ENCODE results near the gene AFF3. TPM values are rescaled to one million over a fixed set of nuclear protein-coding genes. Genes with fewer than 3 reads are reported as not detected.

AFF3 gene
- total and polyA plus RNA-seq, 2 donors (not counting 3 experiments of a cell fraction or from before 2014, with no cell fraction given) = 0.06 to 0.07 TPM

- H3K27me3 ChIP-seq (ENCODE audit: control insufficient read depth in 2 of 2, insufficient read depth in 2 of 2, low read length in 2 of 2) = peaks cover 0 to 3% of the 10 kb centered on the region in 2 experiments
- ChIA-PET CTCF (interaction anchor here (1.1 to 2.3 kb wide), 2 partner anchors 139 to 200 kb away, joined by 3 to 7 read pairs; no protein-coding TSS in a partner anchor), POLR2A (no interaction called here)
- FAIRE-seq (no peak), DNase-seq (ENCODE audit: low read depth, low spot score) (no peak)
- no peaks in the 10 kb centered on the region for H3K9me3 ChIP-seq (replicated peaks; ENCODE audit: control insufficient read depth, insufficient read depth, low read length)
- H3K79me2 ChIP-seq (ENCODE audit: control insufficient read depth, insufficient read depth, low read length) = no peaks in the 10 kb centered on the region
- dilution Hi-C loops (cut with MboI; ENCODE audit: extremely low pct_ligation_motif_present, low sequenced_read_pairs) (no loop called here), intact Hi-C loops (cut with micrococcal nuclease) (no loop called here)
- H3K27ac ChIP-seq (ENCODE audit: insufficient read depth, low read depth, low read length) = no peak overlapping the region
- no peak for TF ChIP-seq POLR2AphosphoS5 (IDR thresholded peaks at IDR 0.05; ENCODE audit: insufficient read depth, low read depth, low read length)
- no peak overlapping the region for H2AFZ ChIP-seq (ENCODE audit: low read depth, low read length)
- no peaks in the 10 kb centered on the region for H4K20me1 ChIP-seq (replicated peaks; ENCODE audit: control insufficient read depth, extremely low read depth, insufficient read depth, low read length)
- no TSS peak for BruUV-seq (replicated peaks)
- no peaks in the 10 kb centered on the region for H3K9me1 ChIP-seq (replicated peaks; ENCODE audit: control insufficient read depth, extremely low read depth, insufficient read depth, low read length)
- H3K4me1 ChIP-seq (ENCODE audit: control insufficient read depth, extremely low read depth, insufficient read depth, low read length) = no peaks in the 10 kb centered on the region
- no peak overlapping the region for H3K9ac ChIP-seq (replicated peaks; ENCODE audit: extremely low read depth, insufficient read depth, low read length)
- H3K36me3 ChIP-seq (ENCODE audit: control insufficient read depth in 2 of 2, extremely low read depth in 1 of 2, insufficient read depth in 2 of 2, low read length in 2 of 2) = no peaks in the 10 kb centered on the region
- no peak overlapping the region for H3K4me2 ChIP-seq (ENCODE audit: insufficient read depth, low read length)
- H3K4me3 ChIP-seq (replicated peaks in 1 of 3; ENCODE audit: insufficient read depth in 1 of 3, low read depth in 1 of 3, low read length in 3 of 3) = no peak overlapping the region
Measured at GRCh38 chr2:100018341-100019193, 123.8 kb downstream of the AFF3 start.

- intact Hi-C loops (cut with micrococcal nuclease) = no loop called here
- H3K27ac ChIP-seq (ENCODE audit: insufficient read depth, low read depth, low read length) = no peak overlapping the region
- H3K9me1 ChIP-seq (replicated peaks; ENCODE audit: control insufficient read depth, extremely low read depth, insufficient read depth, low read length) = no peaks in the 10 kb centered on the region
- no peaks in the 10 kb centered on the region for H3K4me1 ChIP-seq (ENCODE audit: control insufficient read depth, extremely low read depth, insufficient read depth, low read length)
- no peaks in the 10 kb centered on the region for H3K36me3 ChIP-seq (ENCODE audit: control insufficient read depth in 2 of 2, extremely low read depth in 1 of 2, insufficient read depth in 2 of 2, low read length in 2 of 2)
- no peak for TF ChIP-seq GATA2 (IDR thresholded peaks at IDR 0.05; ENCODE audit: insufficient read depth, insufficient read length, low read depth, low read length)
- no peak for TF ChIP-seq POLR2AphosphoS5 (IDR thresholded peaks at IDR 0.05; ENCODE audit: insufficient read depth, low read depth, low read length)
- no peak for TF ChIP-seq FOS (IDR thresholded peaks at IDR 0.05; ENCODE audit: borderline replicate concordance, insufficient read depth, low read length)
- TF ChIP-seq POLR2A (IDR thresholded peaks at IDR 0.05; ENCODE audit: low read depth, low read length) = no peak
- no peak for TF ChIP-seq MYC (IDR thresholded peaks at IDR 0.05; ENCODE audit: low read depth, low read length)
- TF ChIP-seq CTCF (IDR thresholded peaks at IDR 0.05; ENCODE audit: extremely low read depth in 1 of 2, insufficient read depth in 1 of 2, low read depth in 1 of 2, low read length in 2 of 2) = no peak
- TF ChIP-seq JUN (IDR thresholded peaks at IDR 0.05; ENCODE audit: borderline replicate concordance, insufficient read depth, insufficient read length, low read depth) = no peak
- no peak for TF ChIP-seq MAX (IDR thresholded peaks at IDR 0.05; ENCODE audit: insufficient read depth, insufficient read length)
- TF ChIP-seq EZH2 (IDR thresholded peaks at IDR 0.05; ENCODE audit: borderline replicate concordance, low read depth, low read length, severe bottlenecking) = no peak
- H3K4me3 ChIP-seq (replicated peaks in 1 of 3; ENCODE audit: insufficient read depth in 1 of 3, low read depth in 1 of 3, low read length in 3 of 3) = no peak overlapping the region
- H2AFZ ChIP-seq (ENCODE audit: low read depth, low read length) = no peak overlapping the region
- ChIA-PET POLR2A (no interaction called here), CTCF (interaction anchor here (2.3 kb wide), 1 partner anchor 199 kb away, joined by 7 read pairs; no protein-coding TSS in a partner anchor)
- H3K9ac ChIP-seq (replicated peaks; ENCODE audit: extremely low read depth, insufficient read depth, low read length) = no peak overlapping the region
- DNase-seq (ENCODE audit: low read depth, low spot score) (no peak), FAIRE-seq (no peak)
- no peaks in the 10 kb centered on the region for H4K20me1 ChIP-seq (replicated peaks; ENCODE audit: control insufficient read depth, extremely low read depth, insufficient read depth, low read length)
- H3K4me2 ChIP-seq (ENCODE audit: insufficient read depth, low read length) = no peak overlapping the region
- H3K79me2 ChIP-seq (ENCODE audit: control insufficient read depth, insufficient read depth, low read length) = no peaks in the 10 kb centered on the region
- no TSS peak for BruUV-seq (replicated peaks)
- dilution Hi-C loops (cut with MboI; ENCODE audit: extremely low pct_ligation_motif_present, low sequenced_read_pairs) = no loop called here
- peaks cover 0 to 3% of the 10 kb centered on the region in 2 experiments for H3K27me3 ChIP-seq (ENCODE audit: control insufficient read depth in 2 of 2, insufficient read depth in 2 of 2, low read length in 2 of 2)
- H3K9me3 ChIP-seq (replicated peaks; ENCODE audit: control insufficient read depth, insufficient read depth, low read length) = no peaks in the 10 kb centered on the region
Measured at GRCh38 chr2:100017633-100018032, 124.8 kb downstream of the AFF3 start.
